Measurements from ENCODE around the gene CFAP77.

DNA sequence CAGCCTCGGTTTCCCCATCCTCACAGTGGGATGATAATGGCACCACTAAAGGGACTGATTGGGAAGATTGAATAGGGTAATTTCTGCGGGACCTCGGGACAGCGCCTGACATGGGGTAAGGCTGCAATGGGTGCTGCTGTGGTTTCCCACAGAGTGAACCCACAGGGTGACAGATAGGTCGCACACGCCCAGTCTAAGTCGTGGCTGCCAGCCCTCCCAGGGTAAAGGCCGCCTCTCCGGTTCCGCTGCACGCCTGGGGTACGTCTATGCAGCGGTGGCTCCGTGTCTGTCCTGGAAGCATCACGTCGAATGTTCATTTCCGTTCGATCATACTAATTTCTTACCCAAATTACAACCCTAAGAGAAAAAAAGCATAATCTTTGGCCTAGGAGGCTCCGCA is 631 bp downstream of the CFAP77 start:
- TF ChIP-seq, protein P1, sequence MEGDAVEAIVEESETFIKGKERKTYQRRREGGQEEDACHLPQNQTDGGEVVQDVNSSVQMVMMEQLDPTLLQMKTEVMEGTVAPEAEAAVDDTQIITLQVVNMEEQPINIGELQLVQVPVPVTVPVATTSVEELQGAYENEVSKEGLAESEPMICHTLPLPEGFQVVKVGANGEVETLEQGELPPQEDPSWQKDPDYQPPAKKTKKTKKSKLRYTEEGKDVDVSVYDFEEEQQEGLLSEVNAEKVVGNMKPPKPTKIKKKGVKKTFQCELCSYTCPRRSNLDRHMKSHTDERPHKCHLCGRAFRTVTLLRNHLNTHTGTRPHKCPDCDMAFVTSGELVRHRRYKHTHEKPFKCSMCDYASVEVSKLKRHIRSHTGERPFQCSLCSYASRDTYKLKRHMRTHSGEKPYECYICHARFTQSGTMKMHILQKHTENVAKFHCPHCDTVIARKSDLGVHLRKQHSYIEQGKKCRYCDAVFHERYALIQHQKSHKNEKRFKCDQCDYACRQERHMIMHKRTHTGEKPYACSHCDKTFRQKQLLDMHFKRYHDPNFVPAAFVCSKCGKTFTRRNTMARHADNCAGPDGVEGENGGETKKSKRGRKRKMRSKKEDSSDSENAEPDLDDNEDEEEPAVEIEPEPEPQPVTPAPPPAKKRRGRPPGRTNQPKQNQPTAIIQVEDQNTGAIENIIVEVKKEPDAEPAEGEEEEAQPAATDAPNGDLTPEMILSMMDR (IDR thresholded peaks at IDR 0.05), result no peak
- TF ChIP-seq POLR2A (IDR thresholded peaks at IDR 0.05), result no peak

Data from prostate gland (tissue), 2 donors.